K562 (cell line): ENCODE data around the gene SPDEF. TPM values are rescaled to one million over a fixed set of nuclear protein-coding genes. Genes with fewer than 3 reads are reported as not detected.

Experiments used
- ETV5 ChIP-seq: sonication (generic); formaldehyde crosslinking; IDR thresholded peaks from 2 replicates; pipeline ENCODE4 v1.4.0; 2020; ENCODE audit warnings: low read depth, mild to moderate bottlenecking, missing genetic modification reagents
- GTF2F1 ChIP-seq: IDR thresholded peaks from 2 replicates; pipeline ENCODE4 v1.6.1; 2011; ENCODE audit warnings: low read depth, low read length, improper control_type of control experiment
- L3MBTL2 ChIP-seq: fragments of 450-650 bp; IDR thresholded peaks from 2 replicates; pipeline ENCODE4 v1.6.1; 2016; ENCODE audit warnings: mild to moderate bottlenecking, moderate library complexity
- NR2F6 ChIP-seq: fragments of 450-650 bp; formaldehyde crosslinking; IDR thresholded peaks from 2 replicates; pipeline ENCODE4 v1.4.0; 2020; ENCODE audit warnings: mild to moderate bottlenecking
- SMARCB1 ChIP-seq: IDR thresholded peaks from 2 replicates; pipeline ENCODE4 v1.6.1; 2011; ENCODE audit warnings: improper control_type of control experiment, low read depth; ENCODE audit not compliant: insufficient read length
- SOX6 ChIP-seq: fragments of 450-650 bp; IDR thresholded peaks from 2 replicates; pipeline ENCODE4 v1.6.1; 2014; ENCODE audit warnings: mild to moderate bottlenecking
- TAL1 ChIP-seq: fragments of 450-650 bp; IDR thresholded peaks from 2 replicates; pipeline ENCODE4 v1.6.1; 2016; ENCODE audit warnings: mild to moderate bottlenecking
- ZFX ChIP-seq: sonication (generic); formaldehyde crosslinking; IDR thresholded peaks from 2 replicates; pipeline ENCODE4 v1.8.0; 2022; ENCODE audit warnings: mild to moderate bottlenecking, missing genetic modification reagents, moderate library complexity
- polyA plus RNA-seq, 8 experiments: library from polyadenylated mRNA; depleted of rRNA in 4 of 8; stranded (reverse) in 5 of 8; unstranded in 3 of 8; fragments of >200 nt; fragmentation: Nextera tagmentation in 2 of 8; fragmentation: Illumina TruSeq in 1 of 8; extraction: Ambion mirVana in 2 of 8; extraction: Trizol in 1 of 8; gene quantifications; 2 replicates each; pipeline versions ENCODE4 v1.2.1 to v1.2.3, GENCODE V29; 2011 to 2014; ENCODE audit warnings: inconsistent platforms in 1 of 8, missing spikeins in 1 of 8
- total RNA-seq, 7 experiments: library from RNA; depleted of rRNA in 6 of 7; stranded (reverse); fragments of >200 nt in 6 of 7; fragmentation: Illumina TruSeq in 2 of 7; extraction: Trizol in 2 of 7; gene quantifications; 2 replicates each; pipeline versions ENCODE4 v1.2.1 to v1.2.3, GENCODE V29; 2011 to 2021; ENCODE audit warnings: low replicate concordance in 1 of 7
- TF ChIP-seq, protein P1 (sequence below): fragments of 250-450 bp; sonication (Bioruptor Pico); IDR thresholded peaks from 2 replicates; pipeline ENCODE4 v1.5.0; 2021; ENCODE audit warnings: mild to moderate bottlenecking, moderate library complexity
- TF ChIP-seq, protein P2 (sequence below): fragments of 250-450 bp; sonication (Bioruptor Pico); IDR thresholded peaks from 2 replicates; pipeline ENCODE4 v1.5.1; 2021; ENCODE audit warnings: mild to moderate bottlenecking
- TF ChIP-seq, protein P3 (sequence below), 2 experiments: fragments of 450-650 bp in 1 of 2; sonication (generic) in 1 of 2; formaldehyde crosslinking in 1 of 2; IDR thresholded peaks in 1 of 2; conservative IDR thresholded peaks in 1 of 2; 2 replicates each; pipeline versions ENCODE4 v1.6.1 to v1.8.1; 2016 to 2023; ENCODE audit warnings: mild to moderate bottlenecking in 2 of 2, moderate library complexity in 2 of 2, inconsistent platforms in 1 of 2, missing genetic modification reagents in 1 of 2
- TF ChIP-seq, protein P4 (sequence below): fragments of 250-450 bp; sonication (Bioruptor Pico); IDR thresholded peaks from 2 replicates; pipeline ENCODE4 v1.4.0; 2020
- TF ChIP-seq, protein P5 (sequence below): fragments of 200-800 bp; sonication (Bioruptor generic); IDR thresholded peaks from 2 replicates; pipeline ENCODE4 v1.6.1; 2017; ENCODE audit warnings: missing genetic modification characterization, missing compliant biosample characterization

SPDEF gene
- total and polyA plus RNA-seq, 9 of the 15 experiments (the other 6 are each of a cell fraction or from before 2014, with no cell fraction given), result 0.04 to 0.12 (median 0.11) TPM; not detected in 5

DNA sequence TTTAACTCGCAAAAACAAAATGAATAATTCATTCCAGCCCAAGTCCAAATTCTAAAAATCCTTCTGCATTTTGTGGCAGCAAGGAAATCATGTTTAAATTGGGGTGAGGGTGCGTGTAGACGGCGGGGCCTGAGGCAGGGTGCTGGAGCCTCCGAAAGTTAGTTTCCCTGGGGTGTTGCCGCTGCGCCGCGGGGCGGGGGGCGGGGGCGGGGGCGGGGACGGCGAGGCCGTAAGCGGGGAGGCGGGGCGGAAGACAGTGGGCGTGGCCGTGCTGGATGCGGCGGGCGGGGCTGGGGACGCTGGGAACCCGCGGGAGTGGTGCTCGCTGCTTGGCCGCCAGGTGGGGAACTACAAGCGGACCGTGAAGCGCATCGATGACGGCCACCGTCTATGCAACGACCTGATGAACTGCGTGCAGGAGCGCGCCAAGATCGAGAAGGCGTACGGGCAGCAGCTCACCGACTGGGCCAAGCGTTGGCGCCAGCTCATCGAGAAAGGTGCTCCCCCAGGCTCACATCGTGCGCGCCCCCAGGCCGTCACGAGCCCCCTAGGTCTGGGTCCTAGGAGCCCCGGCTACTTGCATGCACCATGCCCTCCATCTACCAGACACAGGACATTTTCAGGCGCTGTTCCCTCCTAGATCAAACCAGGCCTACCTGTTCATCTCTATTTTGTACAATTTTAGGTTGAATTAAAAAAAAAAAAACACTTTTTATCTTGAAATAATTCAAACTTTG lies 29.0 kb downstream of the SPDEF start (continued):
- TF ChIP-seq NR2F6 (CRISPR knock-in tag), result no peak
- TF ChIP-seq, protein P1, sequence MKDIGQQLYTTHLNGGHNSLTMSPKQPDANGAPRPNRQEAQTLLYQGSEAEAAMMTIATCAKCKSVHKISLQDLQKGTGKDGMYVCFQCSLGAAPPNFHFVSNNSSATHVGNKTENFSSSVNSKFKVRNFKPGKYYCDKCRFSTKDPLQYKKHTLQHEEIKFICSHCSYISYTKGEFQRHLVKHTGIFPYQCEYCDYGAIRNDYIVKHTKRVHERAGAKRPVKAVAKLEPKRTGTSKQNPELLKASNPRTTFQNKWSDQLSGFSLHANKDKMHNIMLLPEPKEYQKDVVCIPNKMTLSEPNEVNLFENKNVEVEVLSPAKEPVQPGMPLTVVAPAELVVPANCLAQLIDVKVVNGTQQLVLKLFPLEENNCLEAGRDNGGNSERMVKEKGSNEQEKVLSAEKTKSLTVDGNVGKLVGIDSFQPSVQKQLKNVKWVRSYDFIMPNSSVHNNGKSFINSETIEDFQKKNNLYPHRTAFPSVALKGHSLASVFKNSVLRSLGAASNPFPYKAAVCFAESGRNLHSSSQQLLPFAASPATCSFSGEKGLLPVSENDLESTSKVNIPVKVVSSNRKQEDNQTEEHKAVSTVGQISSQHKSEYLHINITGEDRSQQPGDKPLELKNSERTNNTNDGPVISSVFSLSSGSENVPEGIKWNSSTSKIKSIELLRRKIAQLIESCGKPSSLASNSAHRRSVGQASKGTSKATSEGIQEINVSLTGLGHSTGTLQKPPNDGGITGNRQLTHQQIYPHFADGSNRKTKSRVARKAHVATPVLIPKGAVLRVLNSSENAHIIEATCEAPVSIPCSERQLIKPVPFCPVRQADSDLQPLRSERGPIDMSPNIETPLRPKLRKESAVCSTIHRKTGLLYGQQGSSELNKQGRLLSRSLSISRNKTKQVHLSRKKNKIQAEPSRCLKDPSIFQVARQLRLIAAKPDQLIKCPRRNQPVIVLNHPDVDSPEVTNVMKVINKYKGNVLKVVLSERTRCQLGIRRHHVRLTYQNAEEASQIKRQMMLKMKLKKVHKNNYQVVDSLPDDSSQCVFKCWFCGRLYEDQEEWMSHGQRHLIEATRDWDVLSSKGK (CRISPR knock-in tag), result no peak
- TF ChIP-seq, protein P2, sequence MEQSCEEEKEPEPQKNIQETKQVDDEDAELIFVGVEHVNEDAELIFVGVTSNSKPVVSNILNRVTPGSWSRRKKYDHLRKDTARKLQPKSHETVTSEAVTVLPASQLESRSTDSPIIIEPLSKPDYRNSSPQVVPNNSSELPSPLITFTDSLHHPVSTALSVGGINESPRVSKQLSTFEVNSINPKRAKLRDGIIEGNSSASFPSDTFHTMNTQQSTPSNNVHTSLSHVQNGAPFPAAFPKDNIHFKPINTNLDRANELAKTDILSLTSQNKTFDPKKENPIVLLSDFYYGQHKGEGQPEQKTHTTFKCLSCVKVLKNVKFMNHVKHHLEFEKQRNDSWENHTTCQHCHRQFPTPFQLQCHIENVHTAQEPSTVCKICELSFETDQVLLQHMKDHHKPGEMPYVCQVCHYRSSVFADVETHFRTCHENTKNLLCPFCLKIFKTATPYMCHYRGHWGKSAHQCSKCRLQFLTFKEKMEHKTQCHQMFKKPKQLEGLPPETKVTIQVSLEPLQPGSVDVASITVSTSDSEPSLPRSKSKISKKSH (CRISPR knock-in tag), result no peak
- TF ChIP-seq L3MBTL2, result peak; percentile 83
- no peak for TF ChIP-seq SMARCB1
- TF ChIP-seq, protein P3, sequence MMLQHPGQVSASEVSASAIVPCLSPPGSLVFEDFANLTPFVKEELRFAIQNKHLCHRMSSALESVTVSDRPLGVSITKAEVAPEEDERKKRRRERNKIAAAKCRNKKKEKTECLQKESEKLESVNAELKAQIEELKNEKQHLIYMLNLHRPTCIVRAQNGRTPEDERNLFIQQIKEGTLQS (IDR thresholded peaks at IDR 0.05), result 0 out of 2 replicates have a peak, but pooled peaks have one; percentile 24
- TF ChIP-seq, protein P3 (CRISPR knock-in tag; conservative IDR thresholded peaks at IDR 0.05), result no peak
- no peak; the same call in 1 of the 2 replicates for TF ChIP-seq SOX6
- TF ChIP-seq GTF2F1, result no peak
- TF ChIP-seq, protein P4, sequence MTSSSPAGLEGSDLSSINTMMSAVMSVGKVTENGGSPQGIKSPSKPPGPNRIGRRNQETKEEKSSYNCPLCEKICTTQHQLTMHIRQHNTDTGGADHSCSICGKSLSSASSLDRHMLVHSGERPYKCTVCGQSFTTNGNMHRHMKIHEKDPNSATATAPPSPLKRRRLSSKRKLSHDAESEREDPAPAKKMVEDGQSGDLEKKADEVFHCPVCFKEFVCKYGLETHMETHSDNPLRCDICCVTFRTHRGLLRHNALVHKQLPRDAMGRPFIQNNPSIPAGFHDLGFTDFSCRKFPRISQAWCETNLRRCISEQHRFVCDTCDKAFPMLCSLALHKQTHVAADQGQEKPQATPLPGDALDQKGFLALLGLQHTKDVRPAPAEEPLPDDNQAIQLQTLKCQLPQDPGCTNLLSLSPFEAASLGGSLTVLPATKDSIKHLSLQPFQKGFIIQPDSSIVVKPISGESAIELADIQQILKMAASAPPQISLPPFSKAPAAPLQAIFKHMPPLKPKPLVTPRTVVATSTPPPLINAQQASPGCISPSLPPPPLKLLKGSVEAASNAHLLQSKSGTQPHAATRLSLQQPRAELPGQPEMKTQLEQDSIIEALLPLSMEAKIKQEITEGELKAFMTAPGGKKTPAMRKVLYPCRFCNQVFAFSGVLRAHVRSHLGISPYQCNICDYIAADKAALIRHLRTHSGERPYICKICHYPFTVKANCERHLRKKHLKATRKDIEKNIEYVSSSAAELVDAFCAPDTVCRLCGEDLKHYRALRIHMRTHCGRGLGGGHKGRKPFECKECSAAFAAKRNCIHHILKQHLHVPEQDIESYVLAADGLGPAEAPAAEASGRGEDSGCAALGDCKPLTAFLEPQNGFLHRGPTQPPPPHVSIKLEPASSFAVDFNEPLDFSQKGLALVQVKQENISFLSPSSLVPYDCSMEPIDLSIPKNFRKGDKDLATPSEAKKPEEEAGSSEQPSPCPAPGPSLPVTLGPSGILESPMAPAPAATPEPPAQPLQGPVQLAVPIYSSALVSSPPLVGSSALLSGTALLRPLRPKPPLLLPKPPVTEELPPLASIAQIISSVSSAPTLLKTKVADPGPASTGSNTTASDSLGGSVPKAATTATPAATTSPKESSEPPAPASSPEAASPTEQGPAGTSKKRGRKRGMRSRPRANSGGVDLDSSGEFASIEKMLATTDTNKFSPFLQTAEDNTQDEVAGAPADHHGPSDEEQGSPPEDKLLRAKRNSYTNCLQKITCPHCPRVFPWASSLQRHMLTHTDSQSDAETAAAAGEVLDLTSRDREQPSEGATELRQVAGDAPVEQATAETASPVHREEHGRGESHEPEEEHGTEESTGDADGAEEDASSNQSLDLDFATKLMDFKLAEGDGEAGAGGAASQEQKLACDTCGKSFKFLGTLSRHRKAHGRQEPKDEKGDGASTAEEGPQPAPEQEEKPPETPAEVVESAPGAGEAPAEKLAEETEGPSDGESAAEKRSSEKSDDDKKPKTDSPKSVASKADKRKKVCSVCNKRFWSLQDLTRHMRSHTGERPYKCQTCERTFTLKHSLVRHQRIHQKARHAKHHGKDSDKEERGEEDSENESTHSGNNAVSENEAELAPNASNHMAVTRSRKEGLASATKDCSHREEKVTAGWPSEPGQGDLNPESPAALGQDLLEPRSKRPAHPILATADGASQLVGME, result no peak
- TF ChIP-seq, protein P5, sequence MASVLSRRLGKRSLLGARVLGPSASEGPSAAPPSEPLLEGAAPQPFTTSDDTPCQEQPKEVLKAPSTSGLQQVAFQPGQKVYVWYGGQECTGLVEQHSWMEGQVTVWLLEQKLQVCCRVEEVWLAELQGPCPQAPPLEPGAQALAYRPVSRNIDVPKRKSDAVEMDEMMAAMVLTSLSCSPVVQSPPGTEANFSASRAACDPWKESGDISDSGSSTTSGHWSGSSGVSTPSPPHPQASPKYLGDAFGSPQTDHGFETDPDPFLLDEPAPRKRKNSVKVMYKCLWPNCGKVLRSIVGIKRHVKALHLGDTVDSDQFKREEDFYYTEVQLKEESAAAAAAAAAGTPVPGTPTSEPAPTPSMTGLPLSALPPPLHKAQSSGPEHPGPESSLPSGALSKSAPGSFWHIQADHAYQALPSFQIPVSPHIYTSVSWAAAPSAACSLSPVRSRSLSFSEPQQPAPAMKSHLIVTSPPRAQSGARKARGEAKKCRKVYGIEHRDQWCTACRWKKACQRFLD (CRISPR knock-in tag), result no peak
- no peak for TF ChIP-seq TAL1
- peak; percentile 95 for TF ChIP-seq ZFX (CRISPR knock-in tag)
- TF ChIP-seq ETV5 (CRISPR knock-in tag), result no peak
